SU-DHL-6 (cell line): ENCODE measurements around the gene CNEP1R1.

Experiments used
- H2AFZ ChIP-seq: fragments of 200-600 bp; sonication (generic); 2 replicates; pipeline ENCODE4 v1.6.1; 2014; ENCODE audit warnings: low read depth, mild to moderate bottlenecking, moderate library complexity, mixed read lengths, antibody characterized with exemption, low read length; ENCODE audit not compliant: severe bottlenecking
- H3F3A ChIP-seq: fragments of 200-600 bp; shearing (Covaris generic); 2 replicates; pipeline ENCODE4 v1.6.0; 2016; ENCODE audit warnings: antibody characterized with exemption, mild to moderate bottlenecking; ENCODE audit not compliant: insufficient read depth
- H3K27ac ChIP-seq: fragments of 200-600 bp; sonication (generic); 2 replicates; pipeline ENCODE4 v1.5.1; 2016; ENCODE audit warnings: low read depth, mild to moderate bottlenecking, low read length, moderate library complexity, mixed read lengths
- H3K27me3 ChIP-seq: fragments of 200-600 bp; sonication (generic), shearing (Covaris generic); 2 replicates; pipeline ENCODE4 v1.6.0; 2014; ENCODE audit warnings: mild to moderate bottlenecking, low read length
- H3K36me3 ChIP-seq: fragments of 200-600 bp; sonication (generic); 2 replicates; pipeline ENCODE4 v1.6.1; 2014; ENCODE audit warnings: mild to moderate bottlenecking, low read length, mixed read lengths
- H3K4me2 ChIP-seq: fragments of 300-600, 200-600 bp; shearing (Covaris generic), sonication (generic); 2 replicates; pipeline ENCODE4 v1.6.0; 2014; ENCODE audit warnings: low read length, low read depth, mild to moderate bottlenecking; ENCODE audit not compliant: poor library complexity, severe bottlenecking
- H3K4me3 ChIP-seq: fragments of 200-600 bp; sonication (generic); 2 replicates; pipeline ENCODE4 v1.5.1; 2014; ENCODE audit warnings: antibody characterized with exemption, low read length, mild to moderate bottlenecking, mixed read lengths; ENCODE audit not compliant: insufficient read depth, poor library complexity, severe bottlenecking
- H3K79me2 ChIP-seq: fragments of 200-600 bp; sonication (generic); 2 replicates; pipeline ENCODE4 v1.6.1; 2014; ENCODE audit warnings: mild to moderate bottlenecking, low read length, moderate library complexity; ENCODE audit not compliant: insufficient read depth
- H3K9ac ChIP-seq: fragments of 200-600 bp; sonication (generic); 2 replicates; pipeline ENCODE4 v1.7.0; 2014; ENCODE audit warnings: mild to moderate bottlenecking, low read length
- H3K9me2 ChIP-seq: fragments of 200-600 bp; sonication (generic); replicated peaks from 2 replicates; pipeline ENCODE4 v1.6.1; 2014; ENCODE audit warnings: low read length; ENCODE audit not compliant: insufficient read depth
- H3K9me3 ChIP-seq: fragments of 200-600 bp; sonication (generic); 2 replicates; pipeline ENCODE4 v1.6.1; 2014; ENCODE audit warnings: low read length, mixed read lengths; ENCODE audit not compliant: insufficient read depth
- H4K20me1 ChIP-seq: fragments of 200-600 bp; sonication (generic); 2 replicates; pipeline ENCODE4 v1.6.1; 2014; ENCODE audit warnings: low read depth, mild to moderate bottlenecking, antibody characterized with exemption, low read length, moderate library complexity, mixed read lengths
- EZH2phosphoT487 ChIP-seq: fragments of 200-600 bp; sonication (generic), shearing (Covaris generic); conservative IDR thresholded peaks from 2 replicates; pipeline ENCODE4 v1.6.1; 2018; ENCODE audit warnings: mild to moderate bottlenecking, antibody characterized with exemption, low read length, moderate library complexity, mixed read lengths
- TF ChIP-seq, protein P1 (sequence below): fragments of 200-600 bp; sonication (generic); IDR thresholded peaks from one replicate; pipeline ENCODE4 v1.5.1; 2017; ENCODE audit warnings: antibody characterized with exemption, mild to moderate bottlenecking, low read length, moderate library complexity; ENCODE audit not compliant: insufficient read depth, poor library complexity, severe bottlenecking

Gene CNEP1R1

GRCh38 chr16:50002190-50002589, 22.8 kb upstream of the CNEP1R1 start:
- no peaks in the 10 kb centered on the region for H3K9me3 ChIP-seq

GRCh38 chr16:50004239-50004638, 20.8 kb upstream of the CNEP1R1 start:
- Histone ChIP-seq H3K4me2 (no peak overlapping the region), H2AFZ (no peak overlapping the region), H3K27me3 (no peaks in the 10 kb centered on the region), H3K4me3 (no peak overlapping the region), H3K36me3 (no peaks in the 10 kb centered on the region), H3K9me2 (no peaks in the 10 kb centered on the region), H3F3A (no peaks in the 10 kb centered on the region), H4K20me1 (no peaks in the 10 kb centered on the region), H3K79me2 (no peaks in the 10 kb centered on the region), H3K27ac (no peak overlapping the region), H3K9ac (no peak overlapping the region), H3K9me3 (no peaks in the 10 kb centered on the region)
- no peak for TF ChIP-seq EZH2phosphoT487
- TF ChIP-seq, protein P1, sequence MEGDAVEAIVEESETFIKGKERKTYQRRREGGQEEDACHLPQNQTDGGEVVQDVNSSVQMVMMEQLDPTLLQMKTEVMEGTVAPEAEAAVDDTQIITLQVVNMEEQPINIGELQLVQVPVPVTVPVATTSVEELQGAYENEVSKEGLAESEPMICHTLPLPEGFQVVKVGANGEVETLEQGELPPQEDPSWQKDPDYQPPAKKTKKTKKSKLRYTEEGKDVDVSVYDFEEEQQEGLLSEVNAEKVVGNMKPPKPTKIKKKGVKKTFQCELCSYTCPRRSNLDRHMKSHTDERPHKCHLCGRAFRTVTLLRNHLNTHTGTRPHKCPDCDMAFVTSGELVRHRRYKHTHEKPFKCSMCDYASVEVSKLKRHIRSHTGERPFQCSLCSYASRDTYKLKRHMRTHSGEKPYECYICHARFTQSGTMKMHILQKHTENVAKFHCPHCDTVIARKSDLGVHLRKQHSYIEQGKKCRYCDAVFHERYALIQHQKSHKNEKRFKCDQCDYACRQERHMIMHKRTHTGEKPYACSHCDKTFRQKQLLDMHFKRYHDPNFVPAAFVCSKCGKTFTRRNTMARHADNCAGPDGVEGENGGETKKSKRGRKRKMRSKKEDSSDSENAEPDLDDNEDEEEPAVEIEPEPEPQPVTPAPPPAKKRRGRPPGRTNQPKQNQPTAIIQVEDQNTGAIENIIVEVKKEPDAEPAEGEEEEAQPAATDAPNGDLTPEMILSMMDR = no peak

More at GRCh38 chr16:50002190-50002589, 22.8 kb upstream of the CNEP1R1 start:
- Histone ChIP-seq H3K4me2 (no peak overlapping the region), H3K27ac (no peak overlapping the region), H3K9ac (no peak overlapping the region), H3F3A (no peaks in the 10 kb centered on the region), H3K36me3 (no peaks in the 10 kb centered on the region), H2AFZ (no peak overlapping the region), H3K27me3 (no peaks in the 10 kb centered on the region), H3K4me3 (no peak overlapping the region), H3K79me2 (no peaks in the 10 kb centered on the region), H3K9me2 (no peaks in the 10 kb centered on the region), H4K20me1 (no peaks in the 10 kb centered on the region)
- TF ChIP-seq EZH2phosphoT487 = no peak
- TF ChIP-seq, protein P1 = no peak

- no peaks in the 10 kb centered on the region for H3K36me3 ChIP-seq
- H3K27ac ChIP-seq = no peak overlapping the region
- no peak overlapping the region for H2AFZ ChIP-seq
- no peak overlapping the region for H3K9ac ChIP-seq
- no peak overlapping the region for H3K4me3 ChIP-seq
- H3K9me3 ChIP-seq = no peaks in the 10 kb centered on the region
- no peaks in the 10 kb centered on the region for H3K27me3 ChIP-seq
- no peaks in the 10 kb centered on the region for H3K9me2 ChIP-seq
- H3K79me2 ChIP-seq = no peaks in the 10 kb centered on the region
- H3F3A ChIP-seq = no peaks in the 10 kb centered on the region
- H3K4me2 ChIP-seq = no peak overlapping the region
- TF ChIP-seq, protein P1 = no peak
- TF ChIP-seq EZH2phosphoT487 = no peak
- H4K20me1 ChIP-seq = no peaks in the 10 kb centered on the region
Measured at GRCh38 chr16:50006964-50007363, 18.1 kb upstream of the CNEP1R1 start.

DNA sequence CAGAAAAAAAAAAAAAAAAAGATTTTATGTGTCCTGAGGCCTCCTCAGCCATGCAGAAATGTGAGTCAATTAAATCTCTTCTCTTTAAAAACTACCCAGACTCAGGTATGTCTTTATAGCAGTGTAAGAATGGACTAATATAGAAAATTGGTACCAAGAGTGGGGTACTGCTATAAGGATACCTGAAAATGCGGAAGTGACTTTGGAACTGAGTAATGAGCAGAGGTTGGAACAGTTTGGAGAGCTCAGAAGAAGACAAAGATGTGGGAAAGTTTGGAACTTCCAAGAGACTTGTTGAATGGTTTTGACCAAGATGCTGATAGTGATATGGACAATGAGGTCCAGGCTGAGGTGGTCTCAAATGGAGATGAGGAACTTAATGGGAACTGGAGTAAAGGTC, 17.3 kb upstream of the CNEP1R1 start:
- Histone ChIP-seq H3K4me2 (no peak overlapping the region), H3K27me3 (no peaks in the 10 kb centered on the region), H3K4me3 (no peak overlapping the region), H3K27ac (no peak overlapping the region), H3F3A (no peaks in the 10 kb centered on the region), H3K9me2 (no peaks in the 10 kb centered on the region), H3K36me3 (no peaks in the 10 kb centered on the region), H2AFZ (no peak overlapping the region), H4K20me1 (no peaks in the 10 kb centered on the region), H3K79me2 (no peaks in the 10 kb centered on the region), H3K9ac (no peak overlapping the region), H3K9me3 (no peaks in the 10 kb centered on the region)
- no peak for TF ChIP-seq EZH2phosphoT487
- TF ChIP-seq, protein P1 = no peak
